Neural cell (in vitro differentiated cells): ENCODE data around the gene NPC1. TPM values are rescaled to one million over a fixed set of nuclear protein-coding genes. Genes with fewer than 3 reads are reported as not detected.

Source experiments
- H2AFZ ChIP-seq: fragments of 200-600, 300-800 bp; sonication (generic), shearing (Covaris generic); 2 replicates; pipeline ENCODE4 v1.6.0; 2014; ENCODE audit warnings: low read depth, mild to moderate bottlenecking, antibody characterized with exemption, low read length, moderate library complexity
- H3F3A ChIP-seq: fragments of 200-600 bp; shearing (Covaris generic); 2 replicates; pipeline ENCODE4 v1.6.1; 2016; ENCODE audit warnings: mild to moderate bottlenecking, moderate library complexity, mixed read lengths, antibody characterized with exemption, low read length; ENCODE audit not compliant: insufficient read depth, poor library complexity, severe bottlenecking
- H3K27ac ChIP-seq: fragments of 200-600, 300-800 bp; sonication (generic), shearing (Covaris generic); 2 replicates; pipeline ENCODE4 v1.5.1; 2014; ENCODE audit warnings: mild to moderate bottlenecking, low read length, moderate library complexity
- H3K27me3 ChIP-seq: fragments of 300-800, 200-600 bp; sonication (generic), shearing (Covaris generic); 2 replicates; pipeline ENCODE4 v1.6.0; 2014; ENCODE audit warnings: mild to moderate bottlenecking, low read depth, low read length, moderate library complexity; ENCODE audit not compliant: insufficient read depth
- H3K36me3 ChIP-seq: fragments of 300-800, 200-600 bp; sonication (generic), shearing (Covaris generic); 2 replicates; pipeline ENCODE4 v1.5.1; 2014; ENCODE audit warnings: mild to moderate bottlenecking, antibody characterized with exemption, low read length, moderate library complexity; ENCODE audit not compliant: insufficient read depth
- H3K4me2 ChIP-seq: fragments of 300-800, 200-600 bp; sonication (generic), shearing (Covaris generic); 2 replicates; pipeline ENCODE4 v1.6.0; 2014; ENCODE audit warnings: mild to moderate bottlenecking, low read length
- H3K4me3 ChIP-seq: fragments of 300-800, 200-600 bp; sonication (generic), shearing (Covaris generic); 2 replicates; pipeline ENCODE4 v1.5.1; 2014; ENCODE audit warnings: mild to moderate bottlenecking, low read length, moderate library complexity
- H3K79me2 ChIP-seq: fragments of 200-600 bp; shearing (Covaris generic); replicated peaks from 2 replicates; pipeline ENCODE4 v1.6.0; 2014; ENCODE audit warnings: mild to moderate bottlenecking, low read length, moderate library complexity; ENCODE audit not compliant: insufficient read depth
- H3K9ac ChIP-seq: fragments of 300-800, 200-600 bp; sonication (generic), shearing (Covaris generic); 2 replicates; pipeline ENCODE4 v1.6.1; 2016; ENCODE audit warnings: mild to moderate bottlenecking, low read length, mixed read lengths
- H3K9me2 ChIP-seq: fragments of 200-600 bp; shearing (Covaris generic); 2 replicates; pipeline ENCODE4 v1.6.1; 2016; ENCODE audit warnings: mild to moderate bottlenecking, low read length, mixed read lengths; ENCODE audit not compliant: insufficient read depth
- H3K9me3 ChIP-seq: fragments of 200-600, 300-800 bp; sonication (generic), shearing (Covaris generic); 2 replicates; pipeline ENCODE4 v1.6.1; 2016; ENCODE audit warnings: mild to moderate bottlenecking, mixed run types, low read length, moderate library complexity, mixed read lengths
- H4K20me1 ChIP-seq: fragments of 200-600 bp; shearing (Covaris generic); 2 replicates; pipeline ENCODE4 v1.6.1; 2016; ENCODE audit warnings: mild to moderate bottlenecking, mixed run types; ENCODE audit not compliant: insufficient read depth
- EP300 ChIP-seq: fragments of 450-650 bp; conservative IDR thresholded peaks from 2 replicates; pipeline ENCODE4 v1.6.1; 2014; ENCODE audit warnings: antibody characterized with exemption, mild to moderate bottlenecking, moderate library complexity; ENCODE audit not compliant: poor library complexity, severe bottlenecking
- EZH2 ChIP-seq: fragments of 200-600, 300-800 bp; shearing (Covaris generic), sonication (generic); IDR thresholded peaks from 2 replicates; pipeline ENCODE4 v1.6.1; 2014; ENCODE audit warnings: antibody characterized with exemption, low read length, borderline replicate concordance, mild to moderate bottlenecking; ENCODE audit not compliant: insufficient read depth, poor library complexity, severe bottlenecking
- MXI1 ChIP-seq: fragments of 450-650 bp; conservative IDR thresholded peaks from 2 replicates; pipeline ENCODE4 v1.6.1; 2014; ENCODE audit warnings: antibody characterized with exemption, mild to moderate bottlenecking; ENCODE audit not compliant: poor library complexity, severe bottlenecking
- POLR2AphosphoS5 ChIP-seq: IDR thresholded peaks from 2 replicates; pipeline ENCODE4 v1.6.1; 2012
- RAD21 ChIP-seq: fragments of 450-650 bp; conservative IDR thresholded peaks from 2 replicates; pipeline ENCODE4 v1.6.1; 2014; ENCODE audit warnings: antibody characterized with exemption, mild to moderate bottlenecking, moderate library complexity
- SMC3 ChIP-seq: fragments of 450-650 bp; conservative IDR thresholded peaks from 2 replicates; pipeline ENCODE4 v1.6.1; 2014; ENCODE audit warnings: antibody characterized with exemption, mild to moderate bottlenecking, moderate library complexity; ENCODE audit not compliant: poor library complexity
- TAF1 ChIP-seq: IDR thresholded peaks from 2 replicates; pipeline ENCODE4 v1.6.1; 2012; ENCODE audit warnings: low read depth
- polyA plus RNA-seq: library from polyadenylated mRNA; depleted of rRNA; stranded (reverse); fragments of >200 nt; gene quantifications from 2 replicates; pipeline ENCODE4 v1.2.3, GENCODE V29; 2014
- TF ChIP-seq, protein P1 (sequence below): fragments of 450-650 bp; IDR thresholded peaks from 2 replicates; pipeline ENCODE4 v1.5.1; 2014; ENCODE audit warnings: antibody characterized with exemption, mild to moderate bottlenecking, moderate library complexity; ENCODE audit not compliant: poor library complexity, severe bottlenecking
- TF ChIP-seq, protein P2 (sequence below): IDR thresholded peaks from 2 replicates; pipeline ENCODE4 v1.6.1; 2012; ENCODE audit warnings: borderline replicate concordance

Gene NPC1
- polyA plus RNA-seq, 1 donor from 2014 or later, result 20.9 TPM

DNA sequence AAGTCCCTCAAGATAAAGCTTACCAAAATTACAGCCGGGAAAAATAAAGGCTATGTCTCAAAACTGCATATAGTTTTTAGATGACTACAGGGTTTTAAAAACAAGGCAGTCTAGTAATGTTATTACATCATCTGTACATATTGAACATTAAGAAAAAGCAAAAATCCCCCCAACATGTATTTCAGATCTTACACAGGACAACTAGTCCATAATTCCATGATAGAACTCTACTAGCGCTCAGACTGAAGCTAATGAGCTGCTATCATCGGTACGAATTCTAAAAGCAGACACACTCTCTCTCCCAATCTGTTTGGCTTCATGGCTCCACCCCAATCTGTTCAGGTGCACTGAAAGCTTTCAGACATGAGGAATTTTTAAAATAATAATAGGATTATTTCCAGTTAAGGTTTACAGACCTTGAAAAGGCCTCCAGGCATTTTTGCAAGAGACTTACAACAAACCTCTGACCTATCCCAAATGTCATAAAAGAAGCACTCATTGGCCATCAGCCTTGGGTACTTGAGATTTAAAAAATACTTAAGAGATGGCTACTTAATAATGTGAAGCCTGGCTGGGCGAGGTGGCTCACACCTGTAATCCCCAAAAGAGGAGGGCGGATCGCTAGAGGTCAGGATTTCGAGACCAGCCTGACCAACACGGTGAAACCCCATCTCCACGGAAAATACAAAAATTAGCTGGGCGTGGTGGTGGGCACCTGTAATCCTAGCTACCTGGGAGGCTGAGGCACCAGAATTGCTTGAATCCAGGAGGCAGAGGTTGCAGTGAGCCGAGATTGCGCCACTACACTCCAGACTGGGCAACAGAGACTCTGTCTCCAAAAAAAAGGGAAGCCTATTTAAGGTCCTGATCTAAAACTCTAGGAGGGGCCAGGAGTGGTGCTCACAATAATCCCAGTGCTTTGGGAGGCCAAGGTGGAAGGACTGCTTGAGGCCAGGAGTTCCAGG, 2.0 kb downstream of the NPC1 start:
- H2AFZ ChIP-seq, result no peak overlapping the region
- no peaks in the 10 kb centered on the region for H3K36me3 ChIP-seq
- TF ChIP-seq POLR2AphosphoS5 (no peak), SMC3 (no peak), RAD21 (no peak), EP300 (no peak), MXI1 (no peak), EZH2 (no peak), TAF1 (no peak)
- TF ChIP-seq, protein P1, sequence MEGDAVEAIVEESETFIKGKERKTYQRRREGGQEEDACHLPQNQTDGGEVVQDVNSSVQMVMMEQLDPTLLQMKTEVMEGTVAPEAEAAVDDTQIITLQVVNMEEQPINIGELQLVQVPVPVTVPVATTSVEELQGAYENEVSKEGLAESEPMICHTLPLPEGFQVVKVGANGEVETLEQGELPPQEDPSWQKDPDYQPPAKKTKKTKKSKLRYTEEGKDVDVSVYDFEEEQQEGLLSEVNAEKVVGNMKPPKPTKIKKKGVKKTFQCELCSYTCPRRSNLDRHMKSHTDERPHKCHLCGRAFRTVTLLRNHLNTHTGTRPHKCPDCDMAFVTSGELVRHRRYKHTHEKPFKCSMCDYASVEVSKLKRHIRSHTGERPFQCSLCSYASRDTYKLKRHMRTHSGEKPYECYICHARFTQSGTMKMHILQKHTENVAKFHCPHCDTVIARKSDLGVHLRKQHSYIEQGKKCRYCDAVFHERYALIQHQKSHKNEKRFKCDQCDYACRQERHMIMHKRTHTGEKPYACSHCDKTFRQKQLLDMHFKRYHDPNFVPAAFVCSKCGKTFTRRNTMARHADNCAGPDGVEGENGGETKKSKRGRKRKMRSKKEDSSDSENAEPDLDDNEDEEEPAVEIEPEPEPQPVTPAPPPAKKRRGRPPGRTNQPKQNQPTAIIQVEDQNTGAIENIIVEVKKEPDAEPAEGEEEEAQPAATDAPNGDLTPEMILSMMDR, result no peak
- TF ChIP-seq, protein P2, sequence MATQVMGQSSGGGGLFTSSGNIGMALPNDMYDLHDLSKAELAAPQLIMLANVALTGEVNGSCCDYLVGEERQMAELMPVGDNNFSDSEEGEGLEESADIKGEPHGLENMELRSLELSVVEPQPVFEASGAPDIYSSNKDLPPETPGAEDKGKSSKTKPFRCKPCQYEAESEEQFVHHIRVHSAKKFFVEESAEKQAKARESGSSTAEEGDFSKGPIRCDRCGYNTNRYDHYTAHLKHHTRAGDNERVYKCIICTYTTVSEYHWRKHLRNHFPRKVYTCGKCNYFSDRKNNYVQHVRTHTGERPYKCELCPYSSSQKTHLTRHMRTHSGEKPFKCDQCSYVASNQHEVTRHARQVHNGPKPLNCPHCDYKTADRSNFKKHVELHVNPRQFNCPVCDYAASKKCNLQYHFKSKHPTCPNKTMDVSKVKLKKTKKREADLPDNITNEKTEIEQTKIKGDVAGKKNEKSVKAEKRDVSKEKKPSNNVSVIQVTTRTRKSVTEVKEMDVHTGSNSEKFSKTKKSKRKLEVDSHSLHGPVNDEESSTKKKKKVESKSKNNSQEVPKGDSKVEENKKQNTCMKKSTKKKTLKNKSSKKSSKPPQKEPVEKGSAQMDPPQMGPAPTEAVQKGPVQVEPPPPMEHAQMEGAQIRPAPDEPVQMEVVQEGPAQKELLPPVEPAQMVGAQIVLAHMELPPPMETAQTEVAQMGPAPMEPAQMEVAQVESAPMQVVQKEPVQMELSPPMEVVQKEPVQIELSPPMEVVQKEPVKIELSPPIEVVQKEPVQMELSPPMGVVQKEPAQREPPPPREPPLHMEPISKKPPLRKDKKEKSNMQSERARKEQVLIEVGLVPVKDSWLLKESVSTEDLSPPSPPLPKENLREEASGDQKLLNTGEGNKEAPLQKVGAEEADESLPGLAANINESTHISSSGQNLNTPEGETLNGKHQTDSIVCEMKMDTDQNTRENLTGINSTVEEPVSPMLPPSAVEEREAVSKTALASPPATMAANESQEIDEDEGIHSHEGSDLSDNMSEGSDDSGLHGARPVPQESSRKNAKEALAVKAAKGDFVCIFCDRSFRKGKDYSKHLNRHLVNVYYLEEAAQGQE, result no peak
- no peak overlapping the region for H3K27ac ChIP-seq
- H3K27me3 ChIP-seq, result no peaks in the 10 kb centered on the region
- H3K9me2 ChIP-seq, result no peaks in the 10 kb centered on the region
- peak overlapping the region; percentile 46 for H3K4me3 ChIP-seq
- no peaks in the 10 kb centered on the region for H3K9me3 ChIP-seq
- H3K9ac ChIP-seq, result no peak overlapping the region
- peak overlapping the region; percentile 24 for H3K4me2 ChIP-seq
- H3F3A ChIP-seq, result no peaks in the 10 kb centered on the region
- H4K20me1 ChIP-seq, result no peaks in the 10 kb centered on the region
- H3K79me2 ChIP-seq, result peaks cover 28% of the 10 kb centered on the region

DNA sequence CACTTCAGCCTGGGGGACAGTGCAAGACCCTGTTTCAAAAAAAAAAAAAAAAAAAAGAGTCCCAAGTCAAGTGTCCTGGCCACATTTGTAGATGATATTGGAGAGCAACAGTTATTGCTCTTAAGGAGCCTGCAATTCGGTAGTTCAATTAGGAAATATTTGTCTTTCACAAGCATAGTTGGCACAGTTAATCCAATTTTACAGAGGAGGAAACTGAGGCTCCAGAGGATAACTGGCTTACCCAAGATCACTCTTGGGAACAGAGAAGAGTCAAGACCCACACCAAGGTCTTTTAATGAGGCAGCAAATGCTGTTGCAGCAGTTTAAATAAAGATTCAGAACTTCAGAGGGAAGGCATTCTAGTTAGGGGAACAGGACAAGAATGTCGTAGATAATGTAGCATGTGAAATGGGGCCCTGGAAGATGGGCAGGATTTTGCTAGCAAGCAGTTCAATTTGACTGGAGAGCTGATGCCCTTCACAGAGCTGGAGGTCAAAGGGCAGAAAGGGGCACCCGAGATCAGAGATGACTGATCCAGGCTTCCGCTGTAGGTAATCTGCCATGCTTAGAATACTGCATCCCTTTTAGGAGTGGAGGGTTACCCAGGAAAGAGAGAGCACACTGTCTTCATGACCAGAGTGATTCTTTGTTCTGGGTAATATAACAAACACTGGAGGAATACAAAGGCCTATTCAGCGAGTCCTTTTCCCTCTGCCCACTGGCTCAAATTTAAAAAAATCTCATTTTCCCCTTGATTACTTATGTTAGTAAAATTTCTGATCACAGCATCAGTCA, 3.0 kb downstream of the NPC1 start:
- Histone ChIP-seq H3K9me3 (no peaks in the 10 kb centered on the region), H3K4me2 (no peak overlapping the region), H3K36me3 (no peaks in the 10 kb centered on the region), H3K27ac (no peak overlapping the region), H3K9ac (no peak overlapping the region), H3K9me2 (no peaks in the 10 kb centered on the region), H3K4me3 (peak overlapping the region; percentile 46), H3F3A (no peaks in the 10 kb centered on the region), H3K27me3 (no peaks in the 10 kb centered on the region), H2AFZ (no peak overlapping the region), H4K20me1 (no peaks in the 10 kb centered on the region), H3K79me2 (peaks cover 28% of the 10 kb centered on the region)
- TF ChIP-seq, protein P1, result no peak
- TF ChIP-seq TAF1 (no peak), SMC3 (no peak), EZH2 (no peak), RAD21 (no peak), MXI1 (no peak), POLR2AphosphoS5 (no peak), EP300 (no peak)
- TF ChIP-seq, protein P2, result no peak
